HCT116 (cell line): Measurements from ENCODE around the gene ICOS. TPM values are rescaled to one million over a fixed set of nuclear protein-coding genes. Genes with fewer than 3 reads are reported as not detected.

ENCODE experiments used
- ATAC-seq: fragments of 200-7000 bp; cut with Tn5 transposase; 2 replicates; pipeline ENCODE4 v1.9.1; 2020; ENCODE audit warnings: mild to moderate bottlenecking, moderate library complexity
- BruUV-seq: library from RNA; stranded (reverse); fragments of 400-500 nt; replicated peaks from 2 replicates; lab custom pipeline; 2021; lab: Mats Ljungman, UMichigan
- CTCF ChIA-PET: fragments of 300-600 bp; sonication (Branson Sonifier 250); formaldehyde crosslinking; loops from one replicate; lab custom pipeline; 2021; ENCODE audit warnings: antibody characterized with exemption; lab: Charles Lee
- POLR2A ChIA-PET: fragments of 300-600, 350-600 bp; sonication (Branson Sonifier 250); formaldehyde crosslinking; loops from one replicate; lab custom pipeline; 2021; ENCODE audit warnings: antibody characterized with exemption; lab: Charles Lee
- RAD21 ChIA-PET, 2 experiments: fragments of 300-600 bp; sonication (Branson Sonifier 250); formaldehyde crosslinking; loops; one replicate each; lab custom pipeline; 2023; ENCODE audit warnings: low total read pairs in 2 of 2; ENCODE audit not compliant: uncharacterized antibody in 2 of 2, unreplicated experiment in 2 of 2, low non-redundant PET in 1 of 2; lab: Charles Lee
- DNase-seq: peaks from one replicate; pipeline ENCODE4 v3.0.0-alpha.2; 2010; ENCODE audit warnings: low read depth, low spot score
- H2AFZ ChIP-seq: fragments of 200-600 bp; shearing (Covaris generic), sonication (generic); 2 replicates; pipeline ENCODE4 v1.6.1; 2017; ENCODE audit warnings: low read depth, mixed run types, mixed read lengths, antibody characterized with exemption, low read length; ENCODE audit not compliant: poor library complexity, severe bottlenecking
- H3K27ac ChIP-seq: 2 replicates; pipeline ENCODE4 v1.5.1; 2012; ENCODE audit warnings: low read depth, low read length
- H3K27me3 ChIP-seq: fragments of 200-600 bp; sonication (generic); 2 replicates; pipeline ENCODE4 v1.6.1; 2016; ENCODE audit warnings: mixed run types, low read length, mixed read lengths; ENCODE audit not compliant: insufficient read depth
- H3K36me3 ChIP-seq, 2 experiments: fragments of 200-500 bp in 1 of 2; fragments of 200-600 bp in 1 of 2; sonication (Bioruptor generic) in 1 of 2; sonication (generic) in 1 of 2; 2 replicates each; pipeline versions ENCODE4 v1.5.1 to v1.6.1; 2014 to 2016; ENCODE audit warnings: low read length in 2 of 2, inconsistent platforms in 1 of 2, mixed read lengths in 1 of 2, mixed run types in 1 of 2; ENCODE audit not compliant: insufficient read depth in 2 of 2, control insufficient read depth in 1 of 2
- H3K4me1 ChIP-seq, 2 experiments: fragments of 200-600 bp in 1 of 2; sonication (generic) in 1 of 2; 2 replicates each; pipeline versions ENCODE4 v1.5.1 to v1.6.1; 2012 to 2017; ENCODE audit warnings: low read length in 2 of 2, inconsistent platforms in 1 of 2, mild to moderate bottlenecking in 1 of 2, mixed read lengths in 1 of 2, mixed run types in 1 of 2, moderate library complexity in 1 of 2; ENCODE audit not compliant: insufficient read depth in 2 of 2, control insufficient read depth in 1 of 2
- H3K4me2 ChIP-seq: fragments of 200-600 bp; sonication (generic); 2 replicates; pipeline ENCODE4 v1.6.1; 2017; ENCODE audit warnings: mixed run types, low read length, mixed read lengths
- H3K4me3 ChIP-seq, 2 experiments: fragments of 200-600 bp in 1 of 2; sonication (generic) in 1 of 2; replicated peaks in 1 of 2; 2 replicates each; pipeline ENCODE4 v1.5.1; 2011 to 2016; ENCODE audit warnings: low read length in 2 of 2, control low read depth in 1 of 2, low read depth in 1 of 2, mild to moderate bottlenecking in 1 of 2, mixed read lengths in 1 of 2, mixed run types in 1 of 2
- H3K79me2 ChIP-seq: fragments of 200-600 bp; sonication (generic); 2 replicates; pipeline ENCODE4 v1.6.1; 2017; ENCODE audit warnings: mild to moderate bottlenecking, mixed run types, low read length, moderate library complexity, mixed read lengths; ENCODE audit not compliant: insufficient read depth
- H3K9ac ChIP-seq: fragments of 200-600 bp; sonication (generic); 2 replicates; pipeline ENCODE4 v1.6.1; 2016; ENCODE audit warnings: low read length, mixed read lengths
- H3K9me2 ChIP-seq: fragments of 200-600 bp; sonication (generic), shearing (Covaris generic); 2 replicates; pipeline ENCODE4 v1.6.1; 2017; ENCODE audit warnings: mixed run types, mild to moderate bottlenecking, moderate library complexity; ENCODE audit not compliant: insufficient read depth
- H3K9me3 ChIP-seq, 2 experiments: fragments of 200-500 bp in 1 of 2; fragments of 200-600 bp in 1 of 2; sonication (Bioruptor generic) in 1 of 2; sonication (generic) in 1 of 2; 2 replicates each; pipeline ENCODE4 v1.6.1; 2014 to 2017; ENCODE audit warnings: low read length in 2 of 2, mixed read lengths in 2 of 2, inconsistent platforms in 1 of 2, low read depth in 1 of 2, mild to moderate bottlenecking in 1 of 2, mixed run types in 1 of 2, moderate library complexity in 1 of 2; ENCODE audit not compliant: control insufficient read depth in 1 of 2, insufficient read depth in 1 of 2
- H4K20me1 ChIP-seq: fragments of 200-600 bp; sonication (generic), shearing (Covaris generic); 2 replicates; pipeline ENCODE4 v1.6.1; 2017; ENCODE audit warnings: mixed run types, mild to moderate bottlenecking, moderate library complexity; ENCODE audit not compliant: insufficient read depth
- CBX3 ChIP-seq: IDR thresholded peaks from 2 replicates; pipeline ENCODE4 v1.6.1; 2012; ENCODE audit warnings: low read depth
- CEBPB ChIP-seq: IDR thresholded peaks from 2 replicates; pipeline ENCODE4 v1.6.1; 2012; ENCODE audit warnings: low read depth
- CTCF ChIP-seq, 3 experiments: fragments of 200-600 bp in 1 of 3; sonication (generic) in 1 of 3; IDR thresholded peaks in 2 of 3; conservative IDR thresholded peaks in 1 of 3; 2 replicates each; pipeline ENCODE4 v1.5.1; 2012 to 2017; ENCODE audit warnings: low read depth in 2 of 3, low read length in 2 of 3, antibody characterized with exemption in 1 of 3, borderline replicate concordance in 1 of 3, control low read depth in 1 of 3, mild to moderate bottlenecking in 1 of 3, mixed read lengths in 1 of 3, mixed run types in 1 of 3, moderate library complexity in 1 of 3; ENCODE audit not compliant: insufficient read depth in 1 of 3
- EGR1 ChIP-seq: IDR thresholded peaks from 2 replicates; pipeline ENCODE4 v1.6.1; 2012; ENCODE audit warnings: low read depth
- ELF1 ChIP-seq: IDR thresholded peaks from 2 replicates; pipeline ENCODE4 v1.6.1; 2012; ENCODE audit warnings: low read depth, borderline replicate concordance
- EZH2 ChIP-seq: fragments of 200-600 bp; sonication (generic); IDR thresholded peaks from 2 replicates; pipeline ENCODE4 v1.6.1; 2017; ENCODE audit warnings: antibody characterized with exemption, mixed run types
- FOSL1 ChIP-seq: IDR thresholded peaks from 2 replicates; pipeline ENCODE4 v1.6.1; 2012; ENCODE audit warnings: low read depth
- JUND ChIP-seq: IDR thresholded peaks from 2 replicates; pipeline ENCODE4 v1.6.1; 2012
- MAX ChIP-seq: IDR thresholded peaks from 2 replicates; pipeline ENCODE4 v1.6.1; 2012
- POLR2A ChIP-seq: IDR thresholded peaks from 2 replicates; pipeline ENCODE4 v1.7.0; 2011; ENCODE audit warnings: borderline replicate concordance; ENCODE audit not compliant: insufficient read depth, insufficient read length; ENCODE audit errors: extremely low read depth
- POLR2AphosphoS5 ChIP-seq: IDR thresholded peaks from 2 replicates; pipeline ENCODE4 v1.6.1; 2011; ENCODE audit warnings: mild to moderate bottlenecking, low read depth, low read length, moderate library complexity
- RAD21 ChIP-seq: IDR thresholded peaks from 2 replicates; pipeline ENCODE4 v1.6.1; 2012; ENCODE audit warnings: low read depth, mild to moderate bottlenecking
- SIN3A ChIP-seq: IDR thresholded peaks from 2 replicates; pipeline ENCODE4 v1.6.1; 2012; ENCODE audit warnings: low read depth
- SP1 ChIP-seq: IDR thresholded peaks from 2 replicates; pipeline ENCODE4 v1.6.1; 2012; ENCODE audit warnings: low read depth
- SRF ChIP-seq: IDR thresholded peaks from 2 replicates; pipeline ENCODE4 v1.6.1; 2012; ENCODE audit warnings: low read depth
- TCF7L2 ChIP-seq: IDR thresholded peaks from 2 replicates; pipeline ENCODE4 v1.7.0; 2011; ENCODE audit warnings: borderline replicate concordance, inconsistent platforms; ENCODE audit not compliant: insufficient read depth, insufficient read length; ENCODE audit errors: extremely low read depth
- YY1 ChIP-seq: IDR thresholded peaks from 2 replicates; pipeline ENCODE4 v1.6.1; 2011; ENCODE audit warnings: low read length, low read depth, moderate library complexity, mild to moderate bottlenecking; ENCODE audit not compliant: insufficient replicate concordance; ENCODE audit errors: extremely low read depth
- ZNF274 ChIP-seq: fragments of 200-500 bp; sonication (Bioruptor generic); IDR thresholded peaks from 2 replicates; pipeline ENCODE4 v1.6.1; 2014; ENCODE audit warnings: mild to moderate bottlenecking, low read depth, low read length, inconsistent platforms
- intact Hi-C: fragments of 100-400 bp; cut with micrococcal nuclease; formaldehyde crosslinking; loops from 2 replicates; pipeline ENCODE4 v1.10.0; 2022
- total RNA-seq: library from RNA; stranded (reverse); gene quantifications from one replicate; pipeline ENCODE4 v1.2.1, GENCODE V29; 2021; ENCODE audit not compliant: unreplicated experiment
- TF ChIP-seq, protein P1 (sequence below): IDR thresholded peaks from 2 replicates; pipeline ENCODE4 v1.6.1; 2011; ENCODE audit warnings: mild to moderate bottlenecking, low read length, moderate library complexity; ENCODE audit not compliant: insufficient replicate concordance; ENCODE audit errors: extremely low read depth
- TF ChIP-seq, protein P2 (sequence below): IDR thresholded peaks from 2 replicates; pipeline ENCODE4 v1.6.1; 2012; ENCODE audit warnings: low read depth

Gene ICOS
- total RNA-seq, 1 experiment from 2014 or later = not detected

GRCh38 chr2:203905656-203906055 is 30.9 kb upstream of the ICOS start:
- intact Hi-C loops = no loop called here
- Histone ChIP-seq H3K9me2 (no peaks in the 10 kb centered on the region), H4K20me1 (no peaks in the 10 kb centered on the region), H3K9ac (no peak overlapping the region), H2AFZ (no peak overlapping the region), H3K79me2 (no peaks in the 10 kb centered on the region)
- DNase-seq = no peak
- RAD21 ChIA-PET = no interaction called here
- TF ChIP-seq YY1 = no peak
- TF ChIP-seq CBX3 = no peak
- TF ChIP-seq RAD21 = no peak
- TF ChIP-seq CTCF (IDR thresholded peaks at IDR 0.05 in 2 of 3, conservative IDR thresholded peaks at IDR 0.05 in 1 of 3; ENCODE audit: borderline replicate concordance in 1 of 3, insufficient read depth in 1 of 3, low read depth in 2 of 3, low read length in 2 of 3) = no peak
- TF ChIP-seq ELF1 = no peak
- TF ChIP-seq, protein P1, sequence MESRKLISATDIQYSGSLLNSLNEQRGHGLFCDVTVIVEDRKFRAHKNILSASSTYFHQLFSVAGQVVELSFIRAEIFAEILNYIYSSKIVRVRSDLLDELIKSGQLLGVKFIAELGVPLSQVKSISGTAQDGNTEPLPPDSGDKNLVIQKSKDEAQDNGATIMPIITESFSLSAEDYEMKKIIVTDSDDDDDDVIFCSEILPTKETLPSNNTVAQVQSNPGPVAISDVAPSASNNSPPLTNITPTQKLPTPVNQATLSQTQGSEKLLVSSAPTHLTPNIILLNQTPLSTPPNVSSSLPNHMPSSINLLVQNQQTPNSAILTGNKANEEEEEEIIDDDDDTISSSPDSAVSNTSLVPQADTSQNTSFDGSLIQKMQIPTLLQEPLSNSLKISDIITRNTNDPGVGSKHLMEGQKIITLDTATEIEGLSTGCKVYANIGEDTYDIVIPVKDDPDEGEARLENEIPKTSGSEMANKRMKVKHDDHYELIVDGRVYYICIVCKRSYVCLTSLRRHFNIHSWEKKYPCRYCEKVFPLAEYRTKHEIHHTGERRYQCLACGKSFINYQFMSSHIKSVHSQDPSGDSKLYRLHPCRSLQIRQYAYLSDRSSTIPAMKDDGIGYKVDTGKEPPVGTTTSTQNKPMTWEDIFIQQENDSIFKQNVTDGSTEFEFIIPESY = no peak
- TF ChIP-seq ZNF274 = no peak
- no peak for TF ChIP-seq POLR2AphosphoS5
- TF ChIP-seq EGR1 = no peak
- TF ChIP-seq EZH2 = no peak
- no peak for TF ChIP-seq SP1
- no peak for TF ChIP-seq FOSL1
- TF ChIP-seq MAX = no peak
- TF ChIP-seq SIN3A = no peak
- no peak for TF ChIP-seq JUND
- TF ChIP-seq POLR2A = no peak
- no peak for TF ChIP-seq SRF
- TF ChIP-seq, protein P2, sequence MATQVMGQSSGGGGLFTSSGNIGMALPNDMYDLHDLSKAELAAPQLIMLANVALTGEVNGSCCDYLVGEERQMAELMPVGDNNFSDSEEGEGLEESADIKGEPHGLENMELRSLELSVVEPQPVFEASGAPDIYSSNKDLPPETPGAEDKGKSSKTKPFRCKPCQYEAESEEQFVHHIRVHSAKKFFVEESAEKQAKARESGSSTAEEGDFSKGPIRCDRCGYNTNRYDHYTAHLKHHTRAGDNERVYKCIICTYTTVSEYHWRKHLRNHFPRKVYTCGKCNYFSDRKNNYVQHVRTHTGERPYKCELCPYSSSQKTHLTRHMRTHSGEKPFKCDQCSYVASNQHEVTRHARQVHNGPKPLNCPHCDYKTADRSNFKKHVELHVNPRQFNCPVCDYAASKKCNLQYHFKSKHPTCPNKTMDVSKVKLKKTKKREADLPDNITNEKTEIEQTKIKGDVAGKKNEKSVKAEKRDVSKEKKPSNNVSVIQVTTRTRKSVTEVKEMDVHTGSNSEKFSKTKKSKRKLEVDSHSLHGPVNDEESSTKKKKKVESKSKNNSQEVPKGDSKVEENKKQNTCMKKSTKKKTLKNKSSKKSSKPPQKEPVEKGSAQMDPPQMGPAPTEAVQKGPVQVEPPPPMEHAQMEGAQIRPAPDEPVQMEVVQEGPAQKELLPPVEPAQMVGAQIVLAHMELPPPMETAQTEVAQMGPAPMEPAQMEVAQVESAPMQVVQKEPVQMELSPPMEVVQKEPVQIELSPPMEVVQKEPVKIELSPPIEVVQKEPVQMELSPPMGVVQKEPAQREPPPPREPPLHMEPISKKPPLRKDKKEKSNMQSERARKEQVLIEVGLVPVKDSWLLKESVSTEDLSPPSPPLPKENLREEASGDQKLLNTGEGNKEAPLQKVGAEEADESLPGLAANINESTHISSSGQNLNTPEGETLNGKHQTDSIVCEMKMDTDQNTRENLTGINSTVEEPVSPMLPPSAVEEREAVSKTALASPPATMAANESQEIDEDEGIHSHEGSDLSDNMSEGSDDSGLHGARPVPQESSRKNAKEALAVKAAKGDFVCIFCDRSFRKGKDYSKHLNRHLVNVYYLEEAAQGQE = no peak
- no peak for TF ChIP-seq CEBPB
- no peak for TF ChIP-seq TCF7L2
- TF ChIP-seq, all 23 proteins: peak for 0
- BruUV-seq = no TSS peak
- Histone ChIP-seq H3K27ac (no peak overlapping the region), H3K4me3 (no peak overlapping the region), H3K4me1 (no peaks in the 10 kb centered on the region), H3K36me3 (no peaks in the 10 kb centered on the region), H3K27me3 (no peaks in the 10 kb centered on the region), H3K4me2 (no peak overlapping the region), H3K9me3 (peaks cover 5 to 7% of the 10 kb centered on the region in 2 experiments; a peak in 2 of 4 replicates)
- CTCF ChIA-PET = no interaction called here
- POLR2A ChIA-PET = no interaction called here
- ATAC-seq = no peak
